HG03045 (cell line): ENCODE results near the gene KLF7.

Experiments
- ATAC-seq: cut with Tn5 transposase; IDR thresholded peaks from one replicate; pipeline ENCODE4 v1.9.1; 2021; ENCODE audit warnings: mild to moderate bottlenecking, moderate library complexity; ENCODE audit not compliant: unreplicated experiment

KLF7 gene

DNA sequence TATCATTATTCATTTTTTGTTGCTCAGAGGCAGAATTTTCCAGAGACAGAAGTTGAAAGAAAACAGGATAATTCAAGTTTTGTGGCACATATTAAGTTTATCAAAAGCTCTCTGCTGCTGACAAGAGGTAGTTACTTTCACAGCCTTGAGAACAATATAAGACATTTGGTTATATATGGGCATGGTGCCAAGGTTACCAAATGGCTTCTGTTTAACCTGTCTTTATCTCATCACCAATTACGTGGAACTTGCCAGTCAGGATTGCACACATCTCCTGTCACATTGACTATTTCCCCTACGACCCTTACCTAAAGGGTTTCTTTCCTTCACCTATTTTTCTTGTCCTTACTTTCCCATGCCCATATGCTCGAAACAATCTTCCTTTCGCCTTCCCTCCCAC, 35.9 kb downstream of the KLF7 start:
- ATAC-seq = no peak

DNA sequence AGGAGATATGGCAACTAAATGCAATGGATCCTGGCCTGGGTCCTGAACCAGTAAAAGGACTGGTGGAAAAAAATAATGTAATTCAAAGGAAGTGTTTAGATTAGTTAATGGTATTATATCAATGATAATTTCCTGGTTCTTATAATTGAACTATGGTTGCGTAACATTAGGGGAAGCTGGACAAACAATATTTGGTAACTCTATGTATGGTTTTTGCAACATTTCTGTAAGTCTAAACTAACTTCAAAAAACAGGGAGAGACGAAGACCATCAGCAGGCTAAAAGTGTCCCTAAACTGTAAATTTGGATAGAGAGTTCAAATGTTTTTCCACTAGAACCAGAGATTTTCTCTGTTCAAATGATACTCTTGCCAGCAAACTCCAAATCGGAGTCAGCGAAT, 36.9 kb downstream of the KLF7 start:
- no peak for ATAC-seq

DNA sequence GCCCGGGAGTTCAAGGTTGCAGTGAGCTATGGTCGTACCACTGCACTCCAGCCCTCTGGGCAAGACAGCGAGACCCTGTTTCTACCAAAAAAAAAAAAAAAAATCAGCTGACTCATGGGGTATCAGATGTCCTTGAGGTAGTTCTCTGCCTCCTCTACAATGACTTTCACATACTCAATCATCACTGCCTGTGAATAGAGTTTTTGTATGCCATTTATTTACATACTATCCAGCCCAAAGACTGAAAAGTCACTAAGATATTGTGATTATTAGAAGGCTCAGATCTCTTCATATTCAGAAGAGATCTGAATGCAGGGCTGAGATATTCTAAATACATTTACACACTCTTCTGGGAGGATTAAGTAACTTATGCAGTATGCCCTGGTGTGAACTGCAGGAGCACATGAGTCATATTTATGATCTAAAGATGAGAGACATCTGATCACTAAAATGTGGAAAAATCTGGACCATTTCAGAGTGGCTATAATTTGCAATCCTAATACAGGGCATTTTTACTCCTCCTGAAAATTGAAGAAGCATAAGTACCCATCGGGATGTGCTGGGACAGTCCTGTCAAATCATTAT, 38.9 kb downstream of the KLF7 start:
- no peak for ATAC-seq

DNA sequence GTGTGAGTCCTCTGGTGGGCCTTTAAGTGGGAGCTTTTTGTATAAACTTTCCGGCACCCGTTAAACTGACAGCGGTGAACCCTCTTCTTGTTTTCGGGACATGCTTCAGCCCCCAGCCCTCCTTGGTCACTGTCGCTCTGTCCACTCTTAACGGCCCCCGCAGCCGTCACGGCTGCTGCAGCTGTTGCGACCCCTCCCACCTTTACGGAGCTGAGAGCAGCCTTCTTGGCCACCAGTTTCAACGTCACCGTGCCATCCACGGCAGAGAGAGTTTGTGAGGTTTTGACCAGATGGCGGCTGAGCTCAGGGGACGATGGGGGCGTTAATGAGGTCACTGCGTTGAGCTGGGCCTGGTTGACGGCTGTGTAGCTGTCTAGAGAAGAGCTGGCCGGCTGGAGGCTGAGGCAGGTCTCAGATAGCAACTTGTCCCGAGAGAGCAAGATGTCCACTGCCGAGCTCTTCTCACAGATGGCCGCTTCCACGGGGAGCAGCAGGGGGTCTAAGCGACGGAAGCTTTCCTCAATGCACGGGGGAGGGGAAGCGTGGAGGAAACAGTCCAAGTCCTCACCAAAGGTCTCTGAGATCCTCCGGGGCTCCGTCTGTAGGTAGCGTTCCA, 41.9 kb downstream of the KLF7 start:
- no peak for ATAC-seq

DNA sequence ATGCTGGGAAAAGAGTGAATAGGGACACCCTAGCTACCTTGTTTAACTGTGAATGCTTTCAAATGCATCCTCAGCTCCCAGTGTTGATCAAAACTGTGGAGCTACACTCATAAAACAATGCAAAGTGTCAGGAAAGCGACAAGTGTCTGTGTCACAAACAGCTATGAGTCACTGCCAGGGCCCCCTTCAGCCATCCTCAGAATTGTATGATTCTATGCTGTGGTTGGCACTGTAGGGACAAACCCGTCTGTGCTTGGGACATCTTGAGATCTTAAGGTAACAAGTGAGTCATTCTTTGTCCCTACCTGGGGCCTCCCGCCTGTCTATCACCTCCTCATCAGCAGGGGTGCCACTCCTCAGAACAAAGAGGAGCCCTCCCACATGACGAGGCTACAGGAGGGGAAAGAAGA, 42.4 kb downstream of the KLF7 start:
- ATAC-seq = no peak

DNA sequence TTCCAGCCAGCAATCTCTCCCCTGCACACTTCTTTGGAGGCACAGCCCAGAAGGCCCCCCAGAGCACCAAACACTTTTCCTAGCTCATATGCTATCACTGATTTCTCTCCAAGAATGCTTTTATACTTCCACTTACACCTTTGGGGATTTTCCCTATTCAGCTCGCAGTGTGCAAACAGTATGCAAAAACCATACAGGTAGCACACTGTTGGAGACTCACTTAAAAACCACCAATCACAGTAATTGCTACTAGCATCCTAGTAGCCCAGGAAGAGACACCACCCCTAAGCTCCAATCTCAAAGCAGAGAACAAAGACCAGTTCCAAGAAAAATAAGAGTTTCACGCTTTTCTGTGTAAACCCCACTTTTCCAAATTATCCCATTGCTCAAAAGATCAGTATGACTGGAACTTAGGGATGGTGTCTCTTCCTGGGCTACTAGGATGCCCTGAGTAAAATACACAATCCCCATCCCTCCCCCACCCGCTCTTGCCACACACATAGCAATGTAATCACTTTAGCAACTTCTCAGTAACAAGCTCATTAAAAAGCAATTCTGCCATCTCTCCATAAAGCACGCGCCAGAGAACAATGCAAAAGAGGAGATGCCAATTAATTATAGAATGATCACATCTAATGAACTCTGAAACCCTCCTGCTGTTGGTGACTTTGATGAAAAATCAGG, 43.0 kb downstream of the KLF7 start:
- no peak for ATAC-seq

DNA sequence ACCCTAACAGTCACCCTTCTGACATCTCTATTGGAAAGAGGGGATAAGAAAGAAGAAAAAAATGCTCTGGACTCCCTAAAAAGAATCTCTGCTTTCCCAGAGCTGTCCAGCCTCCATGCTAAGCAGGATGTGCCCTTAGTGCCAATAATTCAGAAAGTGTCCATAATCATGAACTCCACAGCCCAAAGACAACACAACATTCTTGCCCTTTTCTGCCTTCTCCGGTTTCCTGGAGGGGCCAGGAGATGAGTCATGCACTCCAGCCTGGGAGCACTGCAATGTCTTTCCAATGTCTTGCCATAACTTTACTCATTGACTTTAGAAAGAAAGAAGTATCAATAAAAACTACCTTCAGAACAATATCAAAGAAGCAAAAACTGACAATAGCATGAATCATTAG, 44.0 kb downstream of the KLF7 start:
- no peak for ATAC-seq

DNA sequence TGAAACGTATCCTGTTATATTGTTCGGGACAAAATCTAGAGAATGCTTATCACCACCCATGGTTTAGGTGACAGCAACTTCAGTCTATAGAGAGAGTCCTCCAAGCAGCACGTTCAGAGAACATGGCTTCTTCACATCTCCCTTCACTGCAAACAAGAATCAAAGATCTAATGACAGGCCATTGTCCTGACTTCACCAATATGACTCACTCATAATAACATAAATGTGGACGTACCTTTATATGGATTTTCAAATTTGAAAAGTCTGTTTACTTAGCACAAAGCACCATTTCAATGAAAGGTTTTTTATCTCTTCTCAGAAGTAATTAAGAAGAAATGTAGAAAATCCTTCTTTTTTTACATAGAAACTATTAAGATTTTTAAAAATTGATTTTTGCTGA, 46.7 kb downstream of the KLF7 start:
- no peak for ATAC-seq

DNA sequence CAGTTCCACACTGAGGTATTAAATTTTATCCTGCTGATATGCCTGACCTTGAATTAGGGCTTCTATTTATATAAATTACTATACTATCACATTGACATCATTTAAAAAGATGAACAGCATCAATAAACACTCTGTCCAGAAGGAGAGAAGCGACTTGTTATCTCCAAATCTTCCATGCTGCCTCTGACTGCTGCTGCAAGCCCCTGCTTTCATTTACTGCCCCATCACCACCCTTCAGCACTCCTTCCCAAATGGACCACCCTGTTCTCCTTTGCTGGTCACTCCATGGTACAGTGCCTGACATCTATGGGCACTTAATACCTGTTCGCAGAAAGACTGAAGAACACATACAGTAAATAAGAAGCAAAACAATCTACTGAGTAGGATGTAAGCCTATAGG, 48.1 kb downstream of the KLF7 start:
- ATAC-seq = no peak

DNA sequence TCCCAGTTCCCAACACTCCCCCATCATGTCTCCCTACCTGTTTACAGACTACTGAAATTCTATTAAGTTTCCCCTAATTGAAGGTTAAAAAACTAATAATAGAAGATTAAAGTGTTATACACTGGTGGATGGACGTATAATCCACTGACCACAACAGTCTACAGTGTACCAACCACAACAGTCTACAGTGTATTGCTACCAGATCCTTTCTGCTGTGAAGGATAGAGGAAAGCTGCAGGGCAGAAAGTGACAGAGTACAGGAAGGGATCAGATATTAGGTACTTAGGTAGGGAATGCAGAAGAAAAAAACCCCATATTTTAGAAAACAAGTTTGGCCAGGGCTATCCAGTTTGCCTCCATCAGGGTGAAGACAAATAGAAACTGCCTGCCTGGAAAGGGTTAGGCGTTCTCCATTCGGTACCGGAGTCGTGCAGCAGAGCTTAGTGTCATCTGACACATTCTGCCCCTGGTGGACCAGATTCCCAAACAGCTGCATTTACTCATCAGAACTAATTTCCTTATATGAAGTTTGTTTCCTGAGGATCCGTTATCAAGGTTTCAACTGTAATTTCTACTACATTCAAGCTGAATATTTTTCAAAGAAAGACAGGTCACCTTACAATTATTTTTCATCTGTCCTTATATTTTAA, 49.9 kb downstream of the KLF7 start:
- no peak for ATAC-seq

DNA sequence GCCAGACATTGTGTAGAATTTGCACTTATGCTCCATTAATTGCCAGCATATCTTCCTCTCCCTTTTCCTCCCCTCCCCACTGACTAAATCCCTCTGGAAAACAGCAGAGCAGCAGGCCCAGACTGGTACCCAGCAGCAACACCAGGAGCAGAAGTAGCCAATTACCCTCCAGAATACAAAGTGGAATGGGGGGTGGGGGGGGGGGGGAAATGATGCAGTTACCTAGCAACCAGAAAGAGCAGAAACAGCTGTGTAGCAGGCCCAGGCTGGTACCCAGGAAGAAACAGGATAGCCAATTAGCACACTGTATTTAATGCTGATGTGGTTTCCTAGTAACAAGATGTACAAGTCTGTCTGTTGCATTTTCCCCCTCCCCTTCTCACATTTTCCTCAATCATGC, 52.3 kb downstream of the KLF7 start:
- no peak for ATAC-seq

DNA sequence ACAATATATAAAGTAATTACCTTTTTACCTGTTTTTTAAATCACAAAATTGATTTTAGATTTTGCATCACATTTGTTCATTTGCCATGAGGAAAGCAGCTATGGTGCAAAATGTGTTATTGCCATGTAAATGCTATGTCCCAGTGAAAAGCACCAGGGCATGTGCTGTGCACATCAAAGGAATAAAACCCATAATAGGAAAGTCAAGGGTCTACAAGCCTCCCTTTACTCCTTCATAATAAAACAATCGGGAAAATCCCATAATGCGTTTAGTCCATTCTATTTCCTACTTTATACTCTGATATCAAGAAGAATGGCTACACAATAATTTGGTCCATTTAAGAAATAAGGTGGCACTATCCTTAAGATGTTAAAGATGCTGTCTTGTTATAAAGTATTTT, 53.0 kb downstream of the KLF7 start:
- no peak for ATAC-seq

DNA sequence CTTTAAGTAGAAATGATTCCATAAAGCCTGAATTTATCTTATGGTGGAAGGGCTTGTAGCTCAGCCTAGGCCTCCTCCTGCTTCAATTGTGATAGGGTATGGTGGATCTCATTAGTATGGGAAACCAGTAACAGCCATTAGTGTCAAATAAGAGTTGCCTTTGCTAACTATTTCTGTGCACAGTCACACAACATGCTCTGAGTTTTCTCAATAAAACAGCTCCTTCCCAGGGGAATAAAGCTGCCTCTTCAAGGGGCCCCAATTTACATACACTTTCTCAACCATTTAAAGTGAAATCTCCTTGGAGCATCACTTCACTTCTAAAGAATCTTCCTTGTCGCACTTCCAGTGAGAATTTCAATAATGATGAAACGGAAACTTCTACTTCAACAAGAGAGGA, 53.4 kb downstream of the KLF7 start:
- ATAC-seq = no peak

DNA sequence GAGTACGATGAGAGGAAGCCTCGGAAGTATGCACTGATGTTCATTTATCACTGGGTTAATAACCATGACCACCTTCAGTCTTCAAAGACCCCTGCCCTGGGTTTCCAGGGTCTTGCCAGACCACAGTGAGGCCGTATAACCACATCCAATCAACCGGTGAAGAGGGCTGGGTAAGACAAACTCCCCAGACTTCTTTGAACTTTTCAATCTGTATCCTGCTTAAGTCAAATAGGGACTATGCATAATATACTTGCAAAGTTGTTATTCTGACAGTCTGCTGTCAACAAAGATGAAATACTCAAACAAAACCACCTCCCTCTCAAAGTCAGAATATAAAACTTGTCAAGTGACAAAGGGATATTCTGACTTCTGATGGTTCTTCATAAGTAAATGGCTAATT, 54.0 kb downstream of the KLF7 start:
- ATAC-seq = no peak

DNA sequence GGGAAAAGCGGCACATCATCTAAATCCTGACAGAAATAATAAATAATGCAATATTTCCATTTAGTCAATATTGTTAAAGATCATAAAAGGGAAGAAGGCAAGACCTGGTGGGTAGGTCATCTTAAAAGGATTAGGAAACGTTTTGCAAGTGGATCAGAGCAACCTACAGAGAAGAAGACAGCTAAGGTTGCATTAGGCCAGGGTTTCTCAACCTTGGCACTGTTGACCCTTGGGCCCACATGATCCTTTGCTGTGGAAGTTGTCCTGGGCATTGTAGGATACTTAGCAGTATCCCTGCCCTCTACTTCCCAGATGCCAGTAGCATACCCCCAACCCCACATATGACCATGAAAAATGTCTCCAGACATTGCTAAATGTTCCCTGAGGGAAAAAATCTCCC, 55.0 kb downstream of the KLF7 start:
- no peak for ATAC-seq

DNA sequence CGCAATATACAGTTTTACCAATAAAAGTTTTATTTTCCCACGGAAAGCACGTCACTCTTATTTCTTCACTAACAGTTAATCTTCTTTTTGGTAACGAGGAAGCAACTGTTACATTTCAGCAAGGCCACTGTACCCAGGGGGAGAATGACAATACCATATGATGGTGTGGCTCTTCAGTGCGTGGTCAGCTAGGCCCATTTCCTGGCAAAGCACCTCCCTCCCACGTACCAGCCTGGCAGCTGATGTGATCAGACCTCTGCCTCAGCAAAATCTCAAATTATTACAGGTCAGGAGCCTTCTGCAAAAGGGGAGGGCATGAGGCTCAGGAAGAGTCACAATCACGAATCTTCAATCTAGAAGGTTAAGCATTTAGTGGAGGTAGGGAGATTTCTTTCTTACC, 55.4 kb downstream of the KLF7 start:
- no peak for ATAC-seq

DNA sequence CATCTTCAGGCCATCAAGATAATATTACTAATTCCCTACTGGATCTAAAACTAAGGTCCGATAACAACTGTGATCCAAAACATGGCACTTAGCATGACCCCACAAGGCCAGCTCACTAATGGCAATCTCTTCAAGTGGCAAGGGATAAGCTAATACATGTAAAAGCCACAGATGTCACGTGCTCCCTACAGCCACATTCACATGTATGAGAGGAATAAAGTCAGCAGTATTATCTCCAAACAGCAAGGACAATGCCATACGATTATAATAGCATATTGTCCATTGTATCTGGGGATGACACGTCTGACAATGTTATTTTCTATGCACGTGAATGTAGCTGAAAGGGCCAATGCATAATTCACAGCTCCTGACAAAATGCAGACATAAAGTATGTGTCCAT, 56.0 kb downstream of the KLF7 start:
- no peak for ATAC-seq

DNA sequence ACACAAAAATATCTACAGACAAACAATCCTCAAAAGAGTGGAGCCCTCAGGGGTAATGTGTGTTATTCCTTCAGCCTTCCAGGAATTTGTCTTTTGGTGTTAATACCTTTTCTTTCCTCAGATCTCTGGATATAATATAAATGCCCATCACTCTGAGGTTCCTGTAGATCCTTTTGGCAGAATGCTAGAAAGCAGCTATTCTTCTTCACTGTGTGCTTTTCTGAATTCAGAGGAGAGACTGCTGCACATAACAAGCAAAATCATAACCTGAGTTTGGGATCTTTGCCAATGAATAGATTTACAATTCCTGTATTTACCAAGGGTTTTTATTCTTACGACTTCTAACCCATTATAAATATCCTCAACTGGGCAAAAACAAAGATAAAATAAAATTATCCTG, 57.3 kb downstream of the KLF7 start:
- ATAC-seq = no peak

DNA sequence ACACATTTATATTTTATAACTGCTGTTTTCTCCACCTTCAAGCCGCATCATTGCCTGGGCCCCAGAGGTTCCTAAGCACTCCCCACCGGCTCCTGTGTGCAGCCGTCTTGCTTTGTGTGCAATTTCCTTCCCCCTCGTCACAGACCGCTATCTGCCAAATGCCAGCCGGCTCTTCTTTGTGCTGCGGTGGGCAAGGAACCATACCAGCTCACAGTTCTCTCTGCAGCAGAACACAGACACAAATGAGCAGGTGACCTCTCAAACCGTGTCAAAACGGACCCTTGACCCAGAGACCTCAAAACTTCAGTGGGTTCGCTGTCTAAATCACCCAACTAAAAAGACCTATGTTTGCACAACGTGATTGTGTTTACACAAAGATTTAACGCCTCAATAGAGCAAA, 58.2 kb downstream of the KLF7 start:
- ATAC-seq = no peak

DNA sequence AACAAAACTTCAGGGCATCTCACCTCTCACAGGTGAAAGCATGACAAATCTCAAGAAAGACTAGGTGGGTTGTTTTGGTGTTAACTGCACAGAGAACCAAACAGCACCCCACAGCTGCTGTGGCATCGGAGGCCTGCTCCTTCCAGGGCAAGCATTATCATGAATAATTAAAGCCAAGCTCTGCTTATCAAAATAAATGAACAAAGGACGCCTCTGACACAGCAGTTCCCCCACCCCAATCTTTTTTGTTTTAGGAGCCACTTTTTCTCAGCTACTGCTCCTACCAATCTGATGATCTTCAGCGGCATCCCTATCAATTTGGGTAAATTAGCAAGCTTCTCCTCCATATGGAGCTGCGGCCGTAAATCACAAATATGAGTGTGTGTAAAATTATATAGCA, 58.6 kb downstream of the KLF7 start:
- ATAC-seq = no peak

DNA sequence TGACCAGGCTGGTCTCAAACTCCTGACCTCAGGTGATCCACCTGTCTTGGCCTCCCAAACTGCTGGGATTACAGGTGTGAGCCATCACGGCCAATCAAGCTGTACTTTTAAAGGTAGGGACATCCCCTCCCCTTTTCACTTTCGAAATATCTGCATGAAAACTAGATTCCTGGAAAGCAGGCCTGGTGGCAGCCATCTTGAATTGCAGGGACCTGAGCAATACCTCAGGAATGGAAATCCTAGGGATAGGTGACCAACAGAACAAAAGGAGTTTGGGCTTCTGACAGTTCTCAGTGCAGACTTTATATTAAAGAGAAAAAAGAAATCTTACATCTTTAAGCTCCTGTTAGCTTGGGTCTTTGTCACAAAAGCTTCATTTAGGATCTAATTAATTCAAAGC, 62.6 kb downstream of the KLF7 start:
- no peak for ATAC-seq

DNA sequence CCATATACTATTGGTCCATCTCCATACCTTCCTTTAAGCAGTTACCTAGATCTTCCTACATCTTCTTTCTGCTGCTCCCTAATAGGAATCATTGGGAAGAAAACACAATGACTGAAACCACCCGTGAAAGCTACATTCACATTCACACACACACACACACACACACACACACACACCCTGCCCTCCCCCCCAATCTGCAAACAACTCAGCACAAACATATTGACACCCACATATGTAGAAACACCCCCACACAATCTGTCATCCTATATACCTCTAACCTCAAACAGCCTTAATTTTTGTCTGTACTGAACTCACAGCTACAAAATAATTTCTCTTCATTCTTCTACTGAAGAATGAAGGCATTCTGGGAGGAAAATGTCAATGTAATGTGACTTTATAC, 63.8 kb downstream of the KLF7 start:
- ATAC-seq = no peak
